Measurements from ENCODE around the gene ACAP1.

- TF ChIP-seq POLR2AphosphoS5 (IDR thresholded peaks at IDR 0.05; ENCODE audit: borderline replicate concordance, low read depth, low read length), result no peak
- TF ChIP-seq FOXP2 (optimal IDR thresholded peaks at IDR 0.05; ENCODE audit: control extremely low read depth, extremely low read length, insufficient read depth), result no peak
Measured at GRCh38 chr17:7380855-7381683, 44.7 kb downstream of the ACAP1 start, which contains the start of gene TNK1.

Data from SK-N-MC (cell line).